HEK293 (cell line): ENCODE data around the gene RHBDL3.
A peak's percentile ranks its signal among the peaks of the same experiment; 100 is the strongest.

Source experiments
- GFI1B ChIP-seq: fragments of 450-650 bp; formaldehyde crosslinking; IDR thresholded peaks from 2 replicates; pipeline ENCODE4 v1.5.1; 2016; ENCODE audit warnings: missing biosample characterization, missing genetic modification characterization
- GLIS1 ChIP-seq: fragments of 450-650 bp; formaldehyde crosslinking; IDR thresholded peaks from 2 replicates; pipeline ENCODE4 v1.5.1; 2016; ENCODE audit warnings: missing biosample characterization, missing genetic modification characterization
- PATZ1 ChIP-seq: fragments of 450-650 bp; formaldehyde crosslinking; IDR thresholded peaks from 2 replicates; pipeline ENCODE4 v1.5.1; 2016; ENCODE audit warnings: missing biosample characterization, missing genetic modification characterization
- PBX3 ChIP-seq: sonication (generic); formaldehyde crosslinking; IDR thresholded peaks from 2 replicates; pipeline ENCODE4 v1.8.1; 2022; ENCODE audit warnings: mild to moderate bottlenecking, moderate library complexity, missing genetic modification reagents
- PRDM2 ChIP-seq: fragments of 450-650 bp; formaldehyde crosslinking; IDR thresholded peaks from 2 replicates; pipeline ENCODE4 v1.5.1; 2016; ENCODE audit warnings: missing biosample characterization, missing genetic modification characterization, borderline replicate concordance
- SETDB1 ChIP-seq: IDR thresholded peaks from one replicate; pipeline ENCODE4 v1.6.1; 2017; ENCODE audit warnings: mild to moderate bottlenecking, low read length, moderate library complexity, mixed read lengths; ENCODE audit not compliant: insufficient read length
- ZBTB21 ChIP-seq: fragments of 450-650 bp; formaldehyde crosslinking; IDR thresholded peaks from 2 replicates; pipeline ENCODE4 v1.5.1; 2017; ENCODE audit warnings: missing biosample characterization, missing genetic modification characterization
- ZBTB6 ChIP-seq: fragments of 450-650 bp; formaldehyde crosslinking; IDR thresholded peaks from 2 replicates; pipeline ENCODE4 v1.5.1; 2017; ENCODE audit warnings: missing biosample characterization, missing genetic modification characterization
- ZFP3 ChIP-seq: fragments of 450-650 bp; formaldehyde crosslinking; IDR thresholded peaks from 2 replicates; pipeline ENCODE4 v1.5.1; 2016; ENCODE audit warnings: low read depth, missing biosample characterization, missing genetic modification characterization
- ZIC2 ChIP-seq: fragments of 450-650 bp; formaldehyde crosslinking; IDR thresholded peaks from 2 replicates; pipeline ENCODE4 v1.5.1; 2016; ENCODE audit warnings: missing biosample characterization, missing genetic modification characterization
- ZNF114 ChIP-seq: fragments of 450-650 bp; formaldehyde crosslinking; IDR thresholded peaks from 2 replicates; pipeline ENCODE4 v1.5.0; 2017; ENCODE audit warnings: missing biosample characterization, missing genetic modification characterization
- ZNF133 ChIP-seq: fragments of 450-650 bp; formaldehyde crosslinking; IDR thresholded peaks from 2 replicates; pipeline ENCODE4 v1.5.1; 2016; ENCODE audit warnings: missing biosample characterization, missing genetic modification characterization
- ZNF239 ChIP-seq: fragments of 450-650 bp; formaldehyde crosslinking; IDR thresholded peaks from 2 replicates; pipeline ENCODE4 v1.5.1; 2016; ENCODE audit warnings: missing biosample characterization, missing genetic modification characterization
- ZNF248 ChIP-seq: fragments of 450-650 bp; formaldehyde crosslinking; IDR thresholded peaks from 2 replicates; pipeline ENCODE4 v1.5.1; 2017; ENCODE audit warnings: missing biosample characterization, missing genetic modification characterization
- ZNF280D ChIP-seq: fragments of 450-650 bp; formaldehyde crosslinking; IDR thresholded peaks from 2 replicates; pipeline ENCODE4 v1.5.1; 2016; ENCODE audit warnings: missing biosample characterization, missing genetic modification characterization
- ZNF354C ChIP-seq: fragments of 450-650 bp; formaldehyde crosslinking; IDR thresholded peaks from 2 replicates; pipeline ENCODE4 v1.5.1; 2016; ENCODE audit warnings: missing biosample characterization, missing genetic modification characterization, low read depth, borderline replicate concordance
- ZNF473 ChIP-seq: fragments of 450-650 bp; formaldehyde crosslinking; IDR thresholded peaks from 2 replicates; pipeline ENCODE4 v1.5.1; 2017; ENCODE audit warnings: missing biosample characterization, missing genetic modification characterization
- ZNF514 ChIP-seq: fragments of 450-650 bp; formaldehyde crosslinking; IDR thresholded peaks from 2 replicates; pipeline ENCODE4 v1.5.1; 2016; ENCODE audit warnings: missing biosample characterization, missing genetic modification characterization
- ZNF561 ChIP-seq: fragments of 450-650 bp; IDR thresholded peaks from 2 replicates; pipeline ENCODE4 v1.5.1; 2018; ENCODE audit warnings: missing biosample characterization, missing genetic modification characterization, borderline replicate concordance
- ZNF580 ChIP-seq: fragments of 450-650 bp; formaldehyde crosslinking; IDR thresholded peaks from 2 replicates; pipeline ENCODE4 v1.5.1; 2016; ENCODE audit warnings: missing biosample characterization, missing genetic modification characterization
- ZNF610 ChIP-seq: fragments of 450-650 bp; formaldehyde crosslinking; IDR thresholded peaks from 2 replicates; pipeline ENCODE4 v1.5.1; 2016; ENCODE audit warnings: missing biosample characterization, missing genetic modification characterization, borderline replicate concordance
- ZNF639 ChIP-seq: fragments of 450-650 bp; formaldehyde crosslinking; IDR thresholded peaks from 2 replicates; pipeline ENCODE4 v1.5.1; 2016; ENCODE audit warnings: missing biosample characterization, missing genetic modification characterization
- ZNF837 ChIP-seq: fragments of 450-650 bp; formaldehyde crosslinking; IDR thresholded peaks from 2 replicates; pipeline ENCODE4 v1.5.1; 2016; ENCODE audit warnings: missing biosample characterization, missing genetic modification characterization

RHBDL3 gene

GRCh38 chr17:32266389-32267301, 1.0 kb downstream of the RHBDL3 start (continued):
- TF ChIP-seq ZBTB6, result no peak
- TF ChIP-seq ZNF239, result no peak
- no peak for TF ChIP-seq ZBTB21 (tag by site-specific recombination)
- no peak for TF ChIP-seq ZNF514 (tag by site-specific recombination)
- TF ChIP-seq ZNF280D (tag by site-specific recombination), result no peak
- no peak for TF ChIP-seq ZNF639 (tag by site-specific recombination)
- no peak for TF ChIP-seq ZNF114 (tag by site-specific recombination)
- TF ChIP-seq ZNF610 (tag by site-specific recombination), result 0 out of 2 replicates have a peak, but pooled peaks have one; percentile 21
- TF ChIP-seq ZNF248 (tag by site-specific recombination), result no peak
- TF ChIP-seq ZNF561, result no peak
- TF ChIP-seq ZNF837 (tag by site-specific recombination), result no peak
- TF ChIP-seq PATZ1 (tag by site-specific recombination), result peak; percentile 86
- TF ChIP-seq GLIS1 (tag by site-specific recombination), result peak; percentile 59
- no peak for TF ChIP-seq PRDM2 (tag by site-specific recombination)
- no peak for TF ChIP-seq ZFP3 (tag by site-specific recombination)
- no peak for TF ChIP-seq ZNF354C
- 0 out of 2 replicates have a peak, but pooled peaks have one; percentile 19 for TF ChIP-seq PBX3 (CRISPR knock-in tag)
- no peak for TF ChIP-seq SETDB1
- TF ChIP-seq ZNF473 (tag by site-specific recombination), result no peak
- TF ChIP-seq ZIC2 (tag by site-specific recombination), result peak; percentile 78
- TF ChIP-seq ZNF580 (tag by site-specific recombination), result no peak
- TF ChIP-seq ZNF133 (tag by site-specific recombination), result no peak
- TF ChIP-seq GFI1B (tag by site-specific recombination), result peak; percentile 54; the same call in 1 of the 2 replicates
